ENCODE measurements around the gene NDUFA11.
A peak's percentile ranks its signal among the peaks of the same experiment; 100 is the strongest.
"Not testable (repeated sequence)": the region's sequence is repeated elsewhere in the genome, so short reads cannot be mapped to it uniquely, and the experiment has no call there.

Gene NDUFA11

GRCh38 chr19:5857203-5858081 lies 46.1 kb downstream of the NDUFA11 start:
- DNase-seq (ENCODE audit: low spot score), result no peak

GRCh38 chr19:5855151-5855550 lies 48.4 kb downstream of the NDUFA11 start:
- DNase-seq (ENCODE audit: low spot score), result peak; percentile 74

- DNase-seq (ENCODE audit: low spot score), result not testable (repeated sequence)
Measured at GRCh38 chr19:5854121-5854520, 49.5 kb downstream of the NDUFA11 start.

- peak; percentile 16 for DNase-seq (ENCODE audit: low spot score)
Measured at GRCh38 chr19:5851302-5851701, 52.3 kb downstream of the NDUFA11 start, which contains the start of gene FUT3. TSS of gene FUT3 (minus strand) at chr19:5851449.

- peak; percentile 10 for DNase-seq (ENCODE audit: low spot score)
Measured at GRCh38 chr19:5850743-5851293, 52.8 kb downstream of the NDUFA11 start.

- DNase-seq (ENCODE audit: low spot score), result no peak
Measured at GRCh38 chr19:5850189-5850588, 53.4 kb downstream of the NDUFA11 start.

GRCh38 chr19:5848621-5849020 lies 55.0 kb downstream of the NDUFA11 start:
- not testable (repeated sequence) for DNase-seq (ENCODE audit: low spot score)

- not testable (repeated sequence) for DNase-seq (ENCODE audit: low spot score)
Measured at GRCh38 chr19:5847846-5848245, 55.7 kb downstream of the NDUFA11 start.
